ENCODE results near the gene RTN4R. TPM values are rescaled to one million over a fixed set of nuclear protein-coding genes. Genes with fewer than 3 reads are reported as not detected.
"Not testable (repeated sequence)": the region's sequence is repeated elsewhere in the genome, so short reads cannot be mapped to it uniquely, and the experiment has no call there.

RTN4R gene
- total and polyA plus RNA-seq, 2 experiments from 2014 or later: 10.6 to 38.4 TPM

DNA sequence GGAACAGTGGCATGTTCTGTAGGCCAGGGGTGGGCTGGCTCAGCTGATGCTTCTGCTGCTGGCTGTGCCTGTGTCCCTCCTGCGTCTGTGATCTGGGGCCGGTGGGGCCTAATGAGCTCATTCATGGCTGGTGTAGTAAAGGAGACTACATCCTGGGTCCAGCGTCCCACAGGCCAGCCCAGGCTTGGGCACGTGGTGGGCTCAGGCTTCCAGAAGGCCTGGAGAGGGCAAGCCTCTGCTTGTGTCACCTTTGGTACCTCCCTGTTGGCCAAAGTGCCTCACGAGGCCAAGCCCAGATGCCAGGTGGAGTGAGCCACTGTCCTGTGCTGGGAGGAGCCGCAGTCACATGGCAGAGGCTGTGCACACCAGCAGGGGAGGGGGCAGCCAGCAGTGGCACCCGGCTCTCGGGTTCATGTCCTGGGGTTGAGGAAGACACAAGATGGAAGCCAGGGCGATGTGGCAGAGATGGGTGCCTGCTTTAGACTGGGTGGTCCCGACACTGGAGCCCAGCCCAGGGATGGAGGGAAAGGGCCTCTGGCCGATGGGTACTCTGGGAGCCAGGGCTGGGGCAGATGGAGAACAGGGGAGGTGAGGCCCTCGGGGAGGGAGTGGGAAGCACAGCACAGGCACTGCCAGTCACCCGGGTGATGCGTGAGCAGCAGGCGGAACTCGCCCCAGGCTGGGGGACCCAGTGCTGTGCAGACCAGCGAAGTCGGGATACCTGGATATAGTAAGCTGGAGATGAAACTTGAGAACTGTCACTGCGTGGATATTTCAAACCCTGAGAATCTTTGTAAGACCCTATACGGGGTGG is 43.3 kb upstream of the RTN4R start:
- not testable (repeated sequence) for H2AFZ ChIP-seq; H3K9me2 ChIP-seq (ENCODE audit: insufficient read depth); H3K4me3 ChIP-seq; DNase-seq (ENCODE audit: low spot score); H3K9me3 Mint-ChIP-seq; H3K36me3 ChIP-seq (ENCODE audit: insufficient read depth); H3K36me3 Mint-ChIP-seq (ENCODE audit: low read depth); H3K4me1 Mint-ChIP-seq; H3K4me2 ChIP-seq; H4K20me1 ChIP-seq (replicated peaks; ENCODE audit: insufficient read depth); H3K27ac Mint-ChIP-seq; ATAC-seq; H3K27me3 Mint-ChIP-seq (ENCODE audit: insufficient read depth, low read depth, poor library complexity); H3F3A ChIP-seq (replicated peaks; ENCODE audit: low read depth); H3K79me2 ChIP-seq (replicated peaks; ENCODE audit: insufficient read depth); H3K27me3 ChIP-seq (ENCODE audit: insufficient read depth); H3K4me1 ChIP-seq (ENCODE audit: insufficient read depth); H3K27ac ChIP-seq (ENCODE audit: low read depth); H3K4me3 Mint-ChIP-seq

DNA sequence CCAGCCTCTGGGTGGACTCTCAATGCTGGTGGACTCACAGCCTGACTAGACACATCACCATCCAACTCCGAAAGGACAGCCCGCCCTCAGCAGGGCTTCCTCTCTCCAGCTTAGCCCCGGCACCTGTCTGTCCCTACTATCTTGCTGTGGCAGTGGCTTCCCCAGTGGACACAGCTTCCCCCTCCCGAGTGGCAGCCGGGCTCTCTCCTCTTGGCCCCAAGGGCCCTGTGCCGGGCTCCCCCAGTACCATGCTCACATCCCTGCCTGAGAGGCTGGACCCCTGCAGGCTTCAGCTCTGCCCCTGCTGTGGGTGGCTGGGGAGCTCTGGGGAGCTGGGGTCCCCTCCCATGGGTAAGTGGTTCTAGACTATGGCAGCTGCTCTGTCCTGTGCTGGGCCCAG is 42.7 kb upstream of the RTN4R start:
- H3K27me3 Mint-ChIP-seq (ENCODE audit: insufficient read depth, low read depth, poor library complexity); H3F3A ChIP-seq (replicated peaks; ENCODE audit: low read depth); H3K36me3 Mint-ChIP-seq (ENCODE audit: low read depth); H3K9me2 ChIP-seq (ENCODE audit: insufficient read depth); H3K36me3 ChIP-seq (ENCODE audit: insufficient read depth); H3K79me2 ChIP-seq (replicated peaks; ENCODE audit: insufficient read depth); ATAC-seq; DNase-seq (ENCODE audit: low spot score); H3K4me1 ChIP-seq (ENCODE audit: insufficient read depth); H4K20me1 ChIP-seq (replicated peaks; ENCODE audit: insufficient read depth); H3K4me3 Mint-ChIP-seq; H3K9me3 Mint-ChIP-seq; H2AFZ ChIP-seq; H3K4me1 Mint-ChIP-seq; H3K27me3 ChIP-seq (ENCODE audit: insufficient read depth); H3K4me3 ChIP-seq; H3K4me2 ChIP-seq; H3K27ac ChIP-seq (ENCODE audit: low read depth); H3K27ac Mint-ChIP-seq: not testable (repeated sequence)

DNA sequence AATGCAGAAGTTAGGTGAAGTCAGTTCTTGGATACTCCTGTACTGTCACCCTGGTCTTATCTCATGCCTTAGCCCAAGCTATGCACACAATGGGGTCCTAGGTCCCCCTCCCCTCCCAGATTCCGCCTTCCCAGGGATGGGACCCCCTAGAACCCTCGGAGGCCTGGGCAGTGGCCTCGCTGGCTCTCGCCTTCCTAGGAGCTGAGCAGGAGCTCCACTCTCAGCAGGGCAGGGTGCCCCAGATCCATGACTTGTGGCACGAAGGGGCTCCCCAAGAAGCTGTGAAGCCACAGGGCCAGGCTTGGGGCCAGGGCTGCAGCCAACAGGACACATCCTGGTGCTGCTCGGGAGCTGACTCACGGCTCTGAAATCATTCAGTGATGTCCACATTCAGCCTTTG is 42.1 kb upstream of the RTN4R start:
- not testable (repeated sequence) for H3K27me3 Mint-ChIP-seq (ENCODE audit: insufficient read depth, low read depth, poor library complexity); H3K4me3 Mint-ChIP-seq; H3K27ac ChIP-seq (ENCODE audit: low read depth); ATAC-seq; H2AFZ ChIP-seq; H3K36me3 Mint-ChIP-seq (ENCODE audit: low read depth); H3K4me1 ChIP-seq (ENCODE audit: insufficient read depth); H4K20me1 ChIP-seq (replicated peaks; ENCODE audit: insufficient read depth); H3K9me3 Mint-ChIP-seq; H3K27me3 ChIP-seq (ENCODE audit: insufficient read depth); DNase-seq (ENCODE audit: low spot score); H3K27ac Mint-ChIP-seq; H3K4me1 Mint-ChIP-seq; H3F3A ChIP-seq (replicated peaks; ENCODE audit: low read depth); H3K9me2 ChIP-seq (ENCODE audit: insufficient read depth); H3K4me3 ChIP-seq; H3K36me3 ChIP-seq (ENCODE audit: insufficient read depth); H3K4me2 ChIP-seq; H3K79me2 ChIP-seq (replicated peaks; ENCODE audit: insufficient read depth)

DNA sequence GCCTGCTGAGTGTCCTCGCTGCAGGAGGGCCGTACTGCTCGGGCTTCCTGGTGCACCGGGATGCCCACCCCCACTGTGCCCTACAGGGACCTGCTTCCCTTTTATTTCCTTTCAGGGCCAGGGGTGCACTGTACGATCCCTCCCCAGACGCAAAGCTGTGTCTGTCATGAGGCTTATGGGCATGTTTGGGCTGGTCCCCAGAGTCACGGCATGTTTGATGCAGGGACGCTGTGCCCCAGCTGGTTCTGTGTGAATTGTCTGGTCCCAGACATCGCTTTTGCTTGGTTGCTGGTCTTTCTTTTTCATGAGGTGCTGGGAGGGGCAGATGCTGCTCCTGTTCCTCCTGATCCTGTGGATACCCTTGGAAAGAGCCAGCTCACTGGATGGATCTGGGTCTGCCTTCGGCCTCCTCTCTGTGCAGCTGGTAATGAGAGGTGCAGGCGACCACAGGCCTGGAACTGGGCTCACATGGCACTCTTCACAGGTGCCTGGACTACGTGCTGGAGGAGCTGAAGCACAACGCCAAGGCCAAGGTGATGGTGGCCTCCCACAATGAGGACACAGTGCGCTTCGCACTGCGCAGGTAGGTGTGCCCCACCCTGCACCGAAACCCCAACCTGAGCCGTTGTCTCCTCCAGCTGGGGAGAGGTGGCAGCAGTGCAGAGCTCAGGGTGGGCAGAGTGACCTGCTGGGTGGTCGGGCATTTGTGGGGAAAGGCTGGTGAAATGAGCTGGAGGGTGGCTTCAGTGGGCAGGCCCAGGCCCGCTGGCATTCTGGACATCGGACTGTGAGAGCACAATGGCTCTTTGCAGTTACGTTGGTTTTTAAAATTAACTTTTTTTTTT is 40.9 kb upstream of the RTN4R start:
- H3K4me1 ChIP-seq (ENCODE audit: insufficient read depth); ATAC-seq; H3K4me2 ChIP-seq; H3K4me3 ChIP-seq; H3K27ac ChIP-seq (ENCODE audit: low read depth); H3F3A ChIP-seq (replicated peaks; ENCODE audit: low read depth); H3K27me3 Mint-ChIP-seq (ENCODE audit: insufficient read depth, low read depth, poor library complexity); H3K4me1 Mint-ChIP-seq; H3K4me3 Mint-ChIP-seq; H2AFZ ChIP-seq; H3K9me2 ChIP-seq (ENCODE audit: insufficient read depth); H3K36me3 ChIP-seq (ENCODE audit: insufficient read depth); H3K27me3 ChIP-seq (ENCODE audit: insufficient read depth); H4K20me1 ChIP-seq (replicated peaks; ENCODE audit: insufficient read depth); H3K79me2 ChIP-seq (replicated peaks; ENCODE audit: insufficient read depth); DNase-seq (ENCODE audit: low spot score); H3K9me3 Mint-ChIP-seq; H3K36me3 Mint-ChIP-seq (ENCODE audit: low read depth); H3K27ac Mint-ChIP-seq: not testable (repeated sequence)

DNA sequence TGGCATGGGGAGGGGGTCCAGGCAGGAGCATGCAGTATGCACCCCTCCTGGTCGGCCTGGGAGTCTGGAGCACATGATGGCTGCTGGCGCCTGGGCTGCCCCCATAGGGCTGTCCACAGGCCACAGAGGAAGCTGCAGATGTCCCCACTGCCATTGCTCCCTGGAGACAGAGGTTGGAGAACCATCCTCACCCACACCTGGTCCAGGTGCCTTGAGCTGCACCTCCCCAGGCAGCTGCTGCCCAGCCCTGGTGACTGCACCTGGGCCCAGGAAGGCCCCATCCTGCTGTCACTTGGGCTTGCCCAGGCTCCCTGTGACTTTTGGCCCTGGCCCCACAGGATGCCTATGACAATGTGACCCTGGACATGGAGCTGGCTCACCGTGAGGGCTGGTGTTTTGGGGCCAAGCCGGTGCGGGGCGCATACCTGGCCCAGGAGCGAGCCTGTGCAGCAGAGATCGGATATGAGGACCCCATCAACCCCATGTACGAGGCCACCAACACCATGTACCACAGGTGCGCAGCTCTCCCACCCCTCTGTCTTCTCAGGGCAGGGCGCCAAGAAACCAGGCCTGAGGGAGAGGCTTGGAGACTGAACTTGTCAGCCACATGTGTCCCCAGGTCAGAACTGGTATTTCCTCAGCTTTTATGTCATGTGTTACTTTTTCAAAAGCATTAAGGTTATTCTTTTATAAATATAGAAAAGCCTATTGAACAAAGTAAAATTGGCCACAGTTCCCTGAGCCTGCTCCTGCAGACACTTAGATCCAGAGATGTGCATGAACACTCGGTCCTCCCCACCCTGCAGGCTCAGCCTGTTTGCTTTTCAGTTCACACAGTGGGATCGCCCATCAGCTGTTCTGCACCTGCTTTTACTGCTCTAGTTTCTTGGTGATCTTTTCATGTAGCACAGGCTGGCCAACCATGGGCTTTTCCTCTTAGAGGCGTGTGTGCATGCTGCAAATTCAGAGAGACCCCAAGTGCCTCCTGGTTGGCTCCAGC is 39.6 kb upstream of the RTN4R start:
- not testable (repeated sequence) for H3K4me3 Mint-ChIP-seq; H3K4me2 ChIP-seq; DNase-seq (ENCODE audit: low spot score); H3K27ac ChIP-seq (ENCODE audit: low read depth); H3K79me2 ChIP-seq (replicated peaks; ENCODE audit: insufficient read depth); H3K27me3 Mint-ChIP-seq (ENCODE audit: insufficient read depth, low read depth, poor library complexity); H3K9me3 Mint-ChIP-seq; H2AFZ ChIP-seq; H3K9me2 ChIP-seq (ENCODE audit: insufficient read depth); H3K36me3 Mint-ChIP-seq (ENCODE audit: low read depth); H3K36me3 ChIP-seq (ENCODE audit: insufficient read depth); H4K20me1 ChIP-seq (replicated peaks; ENCODE audit: insufficient read depth); H3K27me3 ChIP-seq (ENCODE audit: insufficient read depth); H3K4me1 Mint-ChIP-seq; H3K27ac Mint-ChIP-seq; H3K4me3 ChIP-seq; H3F3A ChIP-seq (replicated peaks; ENCODE audit: low read depth); ATAC-seq; H3K4me1 ChIP-seq (ENCODE audit: insufficient read depth)
